A549 (cell line): ENCODE data around the gene KYNU. TPM values are rescaled to one million over a fixed set of nuclear protein-coding genes. Genes with fewer than 3 reads are reported as not detected.

ENCODE experiments used
- ATAC-seq, 2 experiments: fragments of 200-7000 bp in 1 of 2; fragments of >200 bp in 1 of 2; cut with Nextera tagmentation in 1 of 2; cut with Tn5 transposase in 1 of 2; 3 replicates each; pipeline versions ENCODE4 v1.8.0 to v1.9.1; 2018 to 2020; ENCODE audit warnings: mild to moderate bottlenecking in 1 of 2, moderate library complexity in 1 of 2
- CTCF ChIA-PET: fragments of 300-600 bp; sonication (Branson Sonifier 250); formaldehyde crosslinking; extraction: SDS; loops from one replicate; lab custom pipeline; 2021; ENCODE audit warnings: antibody characterized with exemption, inconsistent platforms; lab: Yijun Ruan, JAX
- POLR2A ChIA-PET: fragments of 350-600 bp; formaldehyde crosslinking; extraction: SDS; loops from one replicate; lab custom pipeline; 2021; ENCODE audit warnings: antibody characterized with exemption, inconsistent platforms; lab: Yijun Ruan, JAX
- DNase-seq, 2 experiments: peaks; one replicate each; pipeline versions ENCODE4 v3.0.0 to v3.0.0-alpha.2; 2011 to 2016; ENCODE audit warnings: low read depth in 1 of 2, low spot score in 1 of 2
- FAIRE-seq: peaks from 2 replicates; lab custom pipeline; 2011; peaks lifted over from hg19 to GRCh38; lab: Jason Lieb, UNC
- H3K27ac ChIP-seq, 2 experiments: fragments of >200 bp; sonication (Bioruptor Twin); formaldehyde crosslinking; 3 replicates each; pipeline ENCODE4 v1.5.1; 2016 to 2017
- H3K4me1 ChIP-seq: fragments of >200 bp; sonication (Bioruptor Twin); formaldehyde crosslinking; 3 replicates; pipeline ENCODE4 v1.6.1; 2016
- H3K4me2 ChIP-seq: fragments of >200 bp; sonication (Bioruptor Twin); formaldehyde crosslinking; 3 replicates; pipeline ENCODE4 v1.6.1; 2016
- H3K4me3 ChIP-seq: fragments of >200 bp; sonication (Bioruptor Twin); formaldehyde crosslinking; 3 replicates; pipeline ENCODE4 v1.5.1; 2016
- H3K9me3 ChIP-seq: fragments of >200 bp; sonication (Bioruptor Twin); formaldehyde crosslinking; 3 replicates; pipeline ENCODE4 v1.6.1; 2016
- ATOH8 ChIP-seq: fragments of 250-450 bp; sonication (Bioruptor Pico); IDR thresholded peaks from 2 replicates; pipeline ENCODE4 v1.5.0; 2020; ENCODE audit warnings: low read depth, mild to moderate bottlenecking, moderate library complexity
- BHLHE40 ChIP-seq: IDR thresholded peaks from 2 replicates; pipeline ENCODE4 v1.6.1; 2012; ENCODE audit warnings: low read depth, low read length, inconsistent platforms
- CHD2 ChIP-seq: fragments of 150-350 bp; IDR thresholded peaks from 2 replicates; pipeline ENCODE4 v1.6.1; 2014; ENCODE audit warnings: low read length; ENCODE audit not compliant: partially characterized antibody
- EHMT2 ChIP-seq: fragments of 200-600 bp; sonication (generic); IDR thresholded peaks from 2 replicates; pipeline ENCODE4 v1.6.1; 2016; ENCODE audit warnings: antibody characterized with exemption, low read depth, mild to moderate bottlenecking, moderate library complexity
- FOSL2 ChIP-seq, 2 experiments: fragments of 450-650 bp in 1 of 2; fragments of >200 bp in 1 of 2; sonication (Bioruptor Twin) in 1 of 2; formaldehyde crosslinking; IDR thresholded peaks; 2 replicates each; pipeline versions ENCODE4 v1.5.0 to v1.6.1; 2016 to 2020; ENCODE audit warnings: mild to moderate bottlenecking in 1 of 2, moderate library complexity in 1 of 2
- HOXB5 ChIP-seq: fragments of 250-450 bp; sonication (Bioruptor Pico); IDR thresholded peaks from 2 replicates; pipeline ENCODE4 v1.5.0; 2020; ENCODE audit warnings: mild to moderate bottlenecking, moderate library complexity
- KDM1A ChIP-seq: fragments of 200-600 bp; sonication (generic); IDR thresholded peaks from 2 replicates; pipeline ENCODE4 v1.6.1; 2016; ENCODE audit warnings: low read depth, mild to moderate bottlenecking
- KDM5A ChIP-seq: fragments of 200-600 bp; sonication (generic); IDR thresholded peaks from 2 replicates; pipeline ENCODE4 v1.6.1; 2016; ENCODE audit warnings: antibody characterized with exemption, mild to moderate bottlenecking
- MAFK ChIP-seq: fragments of 450-650 bp; IDR thresholded peaks from 2 replicates; pipeline ENCODE4 v1.6.1; 2014; ENCODE audit not compliant: partially characterized antibody
- MAZ ChIP-seq: fragments of 150-350 bp; IDR thresholded peaks from 2 replicates; pipeline ENCODE4 v1.6.1; 2014; ENCODE audit warnings: antibody characterized with exemption, low read depth, low read length, borderline replicate concordance
- PHF8 ChIP-seq: fragments of 200-600 bp; sonication (generic); IDR thresholded peaks from 2 replicates; pipeline ENCODE4 v1.6.1; 2016; ENCODE audit warnings: low read depth, mild to moderate bottlenecking, antibody characterized with exemption, moderate library complexity, borderline replicate concordance
- POLR2A ChIP-seq: IDR thresholded peaks from 2 replicates; pipeline ENCODE4 v1.6.1; 2012; ENCODE audit warnings: mild to moderate bottlenecking, low read length
- REST ChIP-seq: fragments of 200-600 bp; sonication (generic); IDR thresholded peaks from 2 replicates; pipeline ENCODE4 v1.6.1; 2016; ENCODE audit warnings: antibody characterized with exemption, mild to moderate bottlenecking, moderate library complexity
- SMC3 ChIP-seq: fragments of >200 bp; sonication (Bioruptor Twin); formaldehyde crosslinking; IDR thresholded peaks from 3 replicates; pipeline ENCODE4 v1.6.1; 2018; ENCODE audit warnings: inconsistent platforms
- ZC3H11A ChIP-seq: fragments of 450-650 bp; IDR thresholded peaks from 2 replicates; pipeline ENCODE4 v1.6.1; 2014; ENCODE audit warnings: antibody characterized with exemption, mild to moderate bottlenecking
- WGBS: methylation state at CpG from one replicate; pipeline ENCODE4 v1.1.6; 2017; ENCODE audit errors: missing lambda C conversion rate; 5-methylcytosine and 5-hydroxymethylcytosine counted together
- polyA plus RNA-seq, 4 experiments: library from polyadenylated mRNA; depleted of rRNA in 3 of 4; stranded (reverse); fragments of >200 nt; fragmentation: RNase III in 1 of 4; extraction: RNeasy Plus Mini Kit Qiagen cat#74134 plus additional on column Dnase treatment in 1 of 4; gene quantifications; 2 replicates in 3 of 4; 3 replicates in 1 of 4; pipeline ENCODE4 v1.2.3, GENCODE V29; 2011 to 2017

The KYNU gene
- polyA plus RNA-seq, 2 of the 4 experiments (the other 2 are of a cell fraction) = 302 to 324 TPM

- no peak for TF ChIP-seq REST
- no peak for TF ChIP-seq MAZ
- TF ChIP-seq KDM5A = no peak
- TF ChIP-seq PHF8 = no peak
- no peak for TF ChIP-seq CHD2
- no peak for TF ChIP-seq ATOH8
- no peak for TF ChIP-seq SMC3
- no peak for TF ChIP-seq FOSL2 (IDR thresholded peaks at IDR 0.05)
- TF ChIP-seq FOSL2 (CRISPR knock-in tag; IDR thresholded peaks at IDR 0.05) = 0 out of 2 replicates have a peak, but pooled peaks have one; percentile 34
- no peak for TF ChIP-seq POLR2A
- TF ChIP-seq EHMT2 = no peak
- TF ChIP-seq KDM1A = no peak
- TF ChIP-seq ZC3H11A = no peak
Measured at GRCh38 chr2:142954493-142954892, 77.0 kb downstream of the KYNU start (continued).

- no peak for ATAC-seq
- DNase-seq = no peak
- CTCF ChIA-PET = no interaction called here
- Histone ChIP-seq H3K4me2 (no peak overlapping the region), H3K4me3 (no peak overlapping the region), H3K27ac (no peak overlapping the region), H3K9me3 (no peaks in the 10 kb centered on the region), H3K4me1 (peaks cover 42% of the 10 kb centered on the region)
- no peak for FAIRE-seq
- WGBS = 75% methylated on average over 1 of the region's 1 CpG
- POLR2A ChIA-PET = no interaction called here
- TF ChIP-seq MAFK (peak; percentile 84), BHLHE40 (no peak)
Measured at GRCh38 chr2:142957144-142957543, 79.7 kb downstream of the KYNU start.

- Histone ChIP-seq H3K9me3 (peaks cover 11% of the 10 kb centered on the region), H3K4me2 (no peak overlapping the region), H3K27ac (no peak overlapping the region), H3K4me1 (peaks cover 18% of the 10 kb centered on the region; the same call in 2 of the 3 replicates), H3K4me3 (no peak overlapping the region)
- 97% methylated on average over 1 of the region's 1 CpG for WGBS
- ATAC-seq (peak in 1 of 2 experiments; percentile 48; a peak in 1 of 6 replicates), DNase-seq (no peak), FAIRE-seq (no peak)
- no peak for TF ChIP-seq HOXB5 (CRISPR knock-in tag)
- POLR2A ChIA-PET = no interaction called here
- CTCF ChIA-PET = interaction anchor here (0.6 to 1.4 kb wide), 2 partner anchors 84 to 849 kb away, joined by 3 read pairs; partner anchors contain the start of gene KYNU
Measured at GRCh38 chr2:142961202-142961601, 83.7 kb downstream of the KYNU start.

- Histone ChIP-seq H3K9me3 (peaks cover 11% of the 10 kb centered on the region), H3K4me3 (no peak overlapping the region), H3K4me2 (no peak overlapping the region), H3K27ac (0 out of 6 replicates have a peak overlapping the region, but pooled peaks of 1 of the 2 experiments have one; percentile 5), H3K4me1 (peaks cover 7% of the 10 kb centered on the region; the same call in 1 of the 3 replicates)
- no peak for TF ChIP-seq EHMT2
- TF ChIP-seq ZC3H11A = no peak
- no peak for FAIRE-seq
- DNase-seq = no peak
- POLR2A ChIA-PET = no interaction called here
- CTCF ChIA-PET = interaction anchor here (2.4 kb wide), 1 partner anchor 283 kb away, joined by 7 read pairs; no protein-coding TSS in a partner anchor
- ATAC-seq = no peak
- 94% methylated on average over 1 of the region's 1 CpG for WGBS
Measured at GRCh38 chr2:142965443-142965842, 88.0 kb downstream of the KYNU start.
